Endometrial microvascular endothelial cells (primary cell): ENCODE results near the gene KRTAP10-3. TPM values are rescaled to one million over a fixed set of nuclear protein-coding genes. Genes with fewer than 3 reads are reported as not detected.
"Not testable (repeated sequence)": the region's sequence is repeated elsewhere in the genome, so short reads cannot be mapped to it uniquely, and the experiment has no call there.

Experiments
- in situ Hi-C: cut with HindIII; loops from 2 replicates; pipeline ENCODE4 v1.10.0; 2017; ENCODE audit warnings: low sequenced_read_pairs, low pct_unique_long_range_greater_than_20kb; ENCODE audit errors: inconsistent ontology term
- total RNA-seq: library from RNA; depleted of rRNA; stranded (reverse); fragments of >200 nt; gene quantifications from one replicate; pipeline ENCODE4 v1.2.3, GENCODE V29; 2015; ENCODE audit errors: inconsistent ontology term

KRTAP10-3 gene
- total RNA-seq, 1 donor from 2014 or later: not detected

GRCh38 chr21:44573630-44574456, 15.2 kb upstream of the KRTAP10-3 start, which contains the start of gene KRTAP10-4:
Gene KRTAP10-4 (plus strand): TSS chr21:44573729. CDS start chr21:44573759, 30 bp downstream.
- in situ Hi-C loops: not testable (repeated sequence)

- in situ Hi-C loops: no loop called here
These were observed 14.5 kb upstream of the KRTAP10-3 start for GRCh38 chr21:44572959-44573583.

GRCh38 chr21:44571844-44572782, 13.5 kb upstream of the KRTAP10-3 start:
- in situ Hi-C loops: no loop called here

GRCh38 chr21:44571296-44571695, 12.7 kb upstream of the KRTAP10-3 start:
- in situ Hi-C loops: no loop called here

DNA sequence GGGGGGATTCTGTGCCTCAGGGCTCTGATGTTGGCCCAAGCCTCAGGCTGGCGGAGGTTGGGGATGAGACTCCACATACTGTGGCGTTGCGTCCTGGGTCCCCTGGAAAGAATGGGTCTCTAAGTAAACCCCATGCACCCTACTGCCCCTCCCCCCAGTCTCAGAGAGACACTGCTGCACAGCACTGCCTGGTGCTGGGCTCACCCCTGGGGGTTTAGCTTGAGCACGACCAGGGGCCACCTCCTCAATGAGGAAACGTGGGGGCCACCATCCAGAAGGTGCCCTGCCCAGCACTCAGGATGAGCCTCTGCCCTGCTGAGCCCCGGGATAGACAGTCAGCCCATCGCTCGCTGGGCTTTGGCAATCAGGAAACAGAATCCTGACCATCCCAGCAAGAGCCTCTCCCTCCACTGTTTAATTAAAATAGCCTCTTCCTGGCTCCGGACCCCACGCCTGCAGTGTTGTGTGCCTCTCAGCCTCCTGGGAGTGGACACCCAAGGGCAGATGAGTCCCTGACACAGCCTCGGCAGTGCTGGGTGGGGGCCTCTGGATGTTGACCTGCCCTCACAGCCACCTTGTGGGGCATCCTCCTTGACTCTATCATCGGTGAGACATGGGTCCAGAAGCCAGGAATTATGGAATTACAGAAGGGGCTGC, 11.4 kb upstream of the KRTAP10-3 start:
- in situ Hi-C loops: no loop called here

GRCh38 chr21:44568667-44569556, 10.3 kb upstream of the KRTAP10-3 start:
- in situ Hi-C loops: no loop called here

GRCh38 chr21:44568261-44568660, 9.7 kb upstream of the KRTAP10-3 start:
- in situ Hi-C loops: no loop called here

DNA sequence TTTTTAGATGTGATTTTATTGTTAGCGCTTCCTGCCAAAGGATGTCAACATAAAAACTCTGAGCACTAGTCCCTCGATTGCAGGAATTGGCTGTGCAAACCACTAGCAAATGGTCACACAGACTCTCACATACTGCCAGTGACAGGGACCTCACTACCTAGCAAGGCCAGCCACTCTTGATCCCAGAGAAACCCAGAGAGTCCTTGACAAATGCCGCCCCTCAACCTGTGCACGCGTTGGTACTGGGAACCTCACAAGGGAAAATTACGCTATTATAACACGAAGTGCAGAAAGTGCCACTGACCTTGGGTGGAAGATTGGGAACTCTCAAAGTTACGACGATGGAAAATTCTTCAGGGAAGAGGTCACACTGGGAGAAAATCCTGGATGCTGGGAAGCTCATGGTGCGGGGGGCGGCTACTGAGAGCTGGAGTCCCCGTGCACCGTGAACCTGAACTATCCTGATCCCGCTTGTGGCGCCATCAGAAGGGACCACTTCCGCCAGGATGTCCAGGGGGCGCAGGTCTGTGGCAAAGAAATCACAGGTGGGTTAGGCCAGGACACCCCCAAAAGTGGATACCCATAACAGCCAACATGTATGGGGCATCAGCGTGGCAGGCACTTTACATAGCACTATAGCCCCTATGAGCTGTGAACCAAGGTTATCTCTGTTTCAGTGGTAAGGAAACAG, 9.0 kb upstream of the KRTAP10-3 start:
- in situ Hi-C loops: no loop called here

- in situ Hi-C loops: no loop called here
These were observed 7.8 kb upstream of the KRTAP10-3 start for GRCh38 chr21:44566403-44566802.

- in situ Hi-C loops: no loop called here
These were observed 6.4 kb upstream of the KRTAP10-3 start for GRCh38 chr21:44564886-44565598.

- in situ Hi-C loops: no loop called here
These were observed 5.5 kb upstream of the KRTAP10-3 start for GRCh38 chr21:44564099-44564498.

GRCh38 chr21:44558329-44558675, 293 bp downstream of the KRTAP10-3 start:
- in situ Hi-C loops: not testable (repeated sequence)

DNA sequence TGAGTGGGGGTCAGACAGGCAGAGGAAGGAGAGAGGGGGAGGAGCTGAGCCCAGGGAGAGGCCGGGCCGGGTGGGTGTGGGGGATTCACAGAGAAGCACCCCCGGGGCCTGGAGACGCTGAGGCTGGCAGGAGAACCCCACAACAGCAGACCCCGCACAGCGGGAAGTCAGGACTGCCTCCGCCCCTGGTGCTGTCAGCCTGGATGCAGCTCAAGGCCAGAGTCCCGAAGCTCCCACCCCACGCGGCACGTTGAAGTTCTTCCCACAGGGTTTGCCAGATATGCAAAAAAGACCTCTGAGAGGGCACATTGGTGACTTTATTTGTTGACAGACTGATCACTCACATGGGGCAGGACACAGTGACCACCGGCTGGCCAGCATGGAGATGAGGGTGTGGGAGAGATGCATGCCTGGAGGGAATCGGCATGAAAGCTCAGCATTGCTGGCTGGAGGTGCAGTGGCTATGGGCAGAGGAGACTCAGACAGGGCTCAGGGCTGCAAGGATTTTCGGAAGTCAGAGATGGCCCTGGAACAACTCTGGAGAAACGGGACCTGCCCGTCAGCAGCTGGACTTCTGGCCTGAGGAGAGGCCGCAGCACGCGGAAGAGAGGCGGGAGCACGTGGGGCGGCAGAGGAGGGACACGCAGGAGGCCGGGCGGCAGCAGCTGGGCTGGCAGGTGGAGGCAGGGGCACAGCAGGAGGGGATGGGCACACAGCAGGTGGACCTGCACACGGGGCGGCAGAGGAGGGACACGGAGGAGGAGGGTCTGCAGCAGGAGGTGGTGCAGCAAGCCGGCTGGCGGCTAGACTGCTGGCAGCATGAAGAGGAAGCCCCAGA, 885 bp downstream of the KRTAP10-3 start:
- in situ Hi-C loops: no loop called here

- in situ Hi-C loops: no loop called here
These were observed 1.7 kb downstream of the KRTAP10-3 start for GRCh38 chr21:44556879-44557278.

- in situ Hi-C loops: no loop called here
These were observed 3.3 kb downstream of the KRTAP10-3 start for GRCh38 chr21:44555200-44555875.
